GM12801 (cell line): ENCODE results near the gene CCDC80.

ENCODE experiments used
- TF ChIP-seq, protein P1 (sequence below): IDR thresholded peaks from one replicate; pipeline ENCODE4 v1.5.1; 2011; ENCODE audit warnings: control low read depth; ENCODE audit not compliant: insufficient read length; ENCODE audit errors: extremely low read depth

The CCDC80 gene

DNA sequence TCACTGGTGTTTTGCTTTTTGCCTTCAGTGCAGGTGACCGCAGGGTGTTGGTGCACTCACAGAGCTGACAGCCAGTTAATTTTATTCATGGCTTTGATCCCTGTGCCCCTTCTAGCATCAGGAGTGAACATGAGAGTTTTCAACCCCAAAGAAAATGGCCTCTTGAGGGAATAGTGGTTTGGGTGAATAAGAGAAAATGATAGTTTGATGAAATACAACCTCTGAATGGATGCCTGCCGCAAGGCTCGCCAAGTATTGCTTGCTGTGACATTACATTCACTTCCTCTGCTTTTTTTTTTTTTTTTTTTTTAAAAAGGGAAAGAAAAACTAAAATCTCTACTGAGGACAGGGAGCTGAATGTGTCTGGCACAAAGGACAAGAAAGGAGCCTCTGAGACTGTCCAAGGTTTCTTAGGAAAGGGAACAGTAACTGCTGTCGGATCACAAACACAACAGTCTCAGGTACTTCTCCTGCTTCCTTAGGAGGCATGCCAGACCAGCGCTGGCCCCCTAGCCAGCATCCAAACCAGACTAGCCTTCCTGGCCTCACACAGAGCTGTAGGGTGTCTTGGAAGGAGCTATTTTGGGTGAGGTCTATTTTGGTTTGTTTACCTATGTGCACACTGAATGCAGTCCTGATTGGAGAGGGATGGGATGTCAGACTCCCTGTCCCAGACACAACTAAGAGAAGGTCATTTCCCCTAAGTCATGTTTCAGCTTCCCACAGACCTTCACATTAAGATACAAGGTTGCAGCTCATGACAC is 29.0 kb downstream of the CCDC80 start:
- TF ChIP-seq, protein P1, sequence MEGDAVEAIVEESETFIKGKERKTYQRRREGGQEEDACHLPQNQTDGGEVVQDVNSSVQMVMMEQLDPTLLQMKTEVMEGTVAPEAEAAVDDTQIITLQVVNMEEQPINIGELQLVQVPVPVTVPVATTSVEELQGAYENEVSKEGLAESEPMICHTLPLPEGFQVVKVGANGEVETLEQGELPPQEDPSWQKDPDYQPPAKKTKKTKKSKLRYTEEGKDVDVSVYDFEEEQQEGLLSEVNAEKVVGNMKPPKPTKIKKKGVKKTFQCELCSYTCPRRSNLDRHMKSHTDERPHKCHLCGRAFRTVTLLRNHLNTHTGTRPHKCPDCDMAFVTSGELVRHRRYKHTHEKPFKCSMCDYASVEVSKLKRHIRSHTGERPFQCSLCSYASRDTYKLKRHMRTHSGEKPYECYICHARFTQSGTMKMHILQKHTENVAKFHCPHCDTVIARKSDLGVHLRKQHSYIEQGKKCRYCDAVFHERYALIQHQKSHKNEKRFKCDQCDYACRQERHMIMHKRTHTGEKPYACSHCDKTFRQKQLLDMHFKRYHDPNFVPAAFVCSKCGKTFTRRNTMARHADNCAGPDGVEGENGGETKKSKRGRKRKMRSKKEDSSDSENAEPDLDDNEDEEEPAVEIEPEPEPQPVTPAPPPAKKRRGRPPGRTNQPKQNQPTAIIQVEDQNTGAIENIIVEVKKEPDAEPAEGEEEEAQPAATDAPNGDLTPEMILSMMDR: no peak

DNA sequence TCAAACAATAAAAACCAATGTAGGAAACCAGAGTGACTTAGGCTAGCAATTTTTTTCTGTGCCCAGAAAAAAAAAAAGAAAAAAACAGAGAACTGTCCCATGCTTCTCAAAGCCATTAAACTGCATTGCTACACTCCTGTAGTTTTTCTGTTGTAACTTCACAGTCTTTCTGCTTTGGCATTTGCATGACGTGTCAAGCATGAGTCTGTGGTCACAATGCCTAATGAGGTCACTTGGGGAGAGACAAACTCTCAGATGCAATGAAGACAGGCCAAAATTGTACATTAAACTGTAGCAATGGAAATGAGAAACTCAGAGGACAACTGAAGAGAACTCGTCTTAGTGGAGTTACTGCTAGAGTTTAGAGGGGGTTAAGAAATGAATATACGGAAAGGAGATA is 30.8 kb downstream of the CCDC80 start:
- TF ChIP-seq, protein P1: no peak

DNA sequence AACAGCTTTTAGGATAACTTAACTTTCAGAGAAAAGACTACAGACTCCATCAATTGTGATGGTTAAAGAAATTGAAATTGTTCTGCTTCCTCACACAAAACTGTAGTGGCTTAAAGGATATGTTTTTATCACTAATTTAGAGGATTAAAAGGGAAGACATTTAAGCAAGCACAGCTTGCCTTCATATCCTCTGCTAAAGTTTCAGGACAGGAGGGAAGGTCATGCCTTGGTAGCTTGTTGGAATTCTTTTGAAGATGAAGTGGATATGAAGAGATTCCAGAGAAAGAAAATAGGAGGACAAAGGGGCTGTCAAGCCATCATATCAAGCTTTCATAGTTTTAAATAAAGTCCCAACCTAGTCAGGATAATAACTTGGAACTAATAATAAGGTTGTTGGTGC is 33.1 kb downstream of the CCDC80 start:
- TF ChIP-seq, protein P1: no peak

DNA sequence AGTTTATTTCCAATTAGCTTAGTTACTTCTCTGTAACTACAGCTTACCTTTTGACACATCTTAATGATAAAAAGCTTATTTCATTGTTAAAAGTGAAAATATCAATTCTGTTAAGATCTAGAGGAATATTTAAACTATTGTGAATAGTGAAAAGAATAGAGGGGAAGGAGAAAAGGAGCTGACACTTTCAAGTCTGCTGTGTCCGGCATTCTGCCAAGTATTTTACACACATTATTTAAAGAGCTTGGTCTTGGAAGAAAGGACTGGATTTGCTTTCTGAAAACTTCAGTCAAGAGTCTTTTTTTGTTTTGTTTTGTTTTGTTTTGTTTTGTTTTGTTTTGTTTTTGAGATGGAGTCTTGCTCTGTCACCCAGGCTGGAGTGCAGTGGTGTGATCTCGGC is 34.8 kb downstream of the CCDC80 start:
- TF ChIP-seq, protein P1: no peak

DNA sequence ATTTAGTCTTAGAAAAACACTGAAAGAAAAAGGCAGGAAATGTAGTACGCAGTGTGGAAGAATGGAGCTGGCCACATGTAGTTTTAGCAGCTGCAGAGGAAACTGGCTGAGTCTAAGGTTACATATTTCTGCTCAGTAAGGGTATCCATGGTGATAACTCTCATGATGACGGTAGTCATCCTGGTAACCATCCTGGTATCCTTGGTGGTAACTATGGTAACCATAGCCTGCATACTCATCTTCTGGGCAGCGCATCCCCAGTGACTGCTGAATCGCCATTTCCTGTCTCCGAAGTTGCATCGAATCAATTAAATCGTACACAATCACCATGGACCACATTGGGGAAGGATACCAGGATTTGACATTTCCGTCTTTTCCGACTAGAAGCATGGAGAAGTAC is 35.7 kb downstream of the CCDC80 start:
- TF ChIP-seq, protein P1: no peak

DNA sequence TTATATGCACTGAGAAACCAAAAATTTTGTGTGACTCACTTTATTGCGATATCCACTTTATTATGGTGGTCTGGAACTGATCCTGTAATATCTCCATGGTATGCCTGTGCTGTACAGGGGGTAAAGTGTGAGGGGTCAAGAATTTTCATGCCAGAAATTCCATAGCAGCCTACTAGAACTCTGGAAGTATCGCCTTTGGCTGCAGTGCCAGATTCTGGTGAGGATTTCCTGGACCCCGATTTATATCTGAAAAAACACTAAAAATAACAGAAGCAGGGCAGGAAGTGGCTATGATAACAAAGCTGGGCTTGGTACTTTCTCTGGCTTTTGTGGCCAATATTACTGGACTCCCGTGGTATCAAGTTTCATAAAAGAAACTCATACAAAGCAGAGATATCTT is 36.4 kb downstream of the CCDC80 start:
- TF ChIP-seq, protein P1: no peak

DNA sequence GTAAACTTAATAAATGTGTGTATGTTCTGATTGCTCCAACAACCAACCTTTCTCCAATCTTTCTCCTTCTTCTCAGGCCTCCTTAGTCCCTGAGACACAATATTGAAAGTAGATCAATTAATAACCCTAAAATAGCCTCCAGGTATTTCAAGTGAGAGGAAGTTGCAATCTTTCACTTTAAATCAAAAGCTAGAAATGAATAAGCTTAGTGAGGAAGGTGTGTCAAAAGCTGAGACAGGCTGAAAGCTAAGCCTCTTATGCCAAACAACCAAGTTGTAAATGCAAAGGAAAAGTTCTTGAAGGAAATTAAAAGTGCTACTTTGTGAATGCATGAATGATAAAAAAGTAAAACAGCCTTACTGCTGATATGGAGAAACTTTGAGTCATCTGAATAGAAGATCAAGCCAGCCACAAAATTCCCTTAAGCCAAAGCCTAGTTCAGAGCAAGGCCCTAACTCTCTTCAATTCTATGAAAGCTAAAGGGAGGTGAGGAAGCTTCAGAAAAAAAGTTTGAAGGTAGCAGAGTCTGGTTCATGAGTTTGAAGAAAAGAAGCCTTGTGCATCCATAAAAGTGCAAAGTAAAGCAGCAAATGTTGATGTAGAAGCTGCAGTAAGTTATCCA is 38.6 kb downstream of the CCDC80 start:
- TF ChIP-seq, protein P1: no peak
